Measurements from ENCODE around the gene CRYL1. TPM values are rescaled to one million over a fixed set of nuclear protein-coding genes. Genes with fewer than 3 reads are reported as not detected.

Gene CRYL1, protein sequence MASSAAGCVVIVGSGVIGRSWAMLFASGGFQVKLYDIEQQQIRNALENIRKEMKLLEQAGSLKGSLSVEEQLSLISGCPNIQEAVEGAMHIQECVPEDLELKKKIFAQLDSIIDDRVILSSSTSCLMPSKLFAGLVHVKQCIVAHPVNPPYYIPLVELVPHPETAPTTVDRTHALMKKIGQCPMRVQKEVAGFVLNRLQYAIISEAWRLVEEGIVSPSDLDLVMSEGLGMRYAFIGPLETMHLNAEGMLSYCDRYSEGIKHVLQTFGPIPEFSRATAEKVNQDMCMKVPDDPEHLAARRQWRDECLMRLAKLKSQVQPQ
- total RNA-seq = 9.3 and 9.4 TPM in 2 replicates
- 17.2 TPM for polyA plus RNA-seq (2012)

- peak; percentile 79 for DNase-seq (ENCODE audit: low read depth)
These were observed at the start of gene CRYL1 for GRCh38 chr13:20525601-20526544. Gene CRYL1 (minus strand): TSS chr13:20525857. CDS start chr13:20525794, 63 bp downstream.

DNA sequence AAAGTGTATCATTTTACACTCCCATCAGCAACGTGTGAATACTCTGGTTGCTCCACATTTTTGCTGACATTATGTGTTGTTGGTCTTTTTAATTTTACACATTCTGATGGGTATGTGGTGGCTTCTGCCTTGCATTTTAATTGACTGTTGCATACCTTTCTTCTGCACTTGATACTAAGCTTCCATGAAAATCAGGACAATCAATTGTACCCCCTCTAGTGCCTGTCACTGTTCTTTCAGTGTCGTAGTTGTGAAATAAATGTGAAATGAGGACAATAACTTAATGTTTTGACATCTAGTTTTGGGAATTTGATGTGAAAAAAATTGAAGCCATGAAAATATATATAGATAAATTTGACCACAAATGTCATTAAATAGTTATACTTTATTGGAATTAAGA, 48.0 kb upstream of the CRYL1 start:
- DNase-seq (ENCODE audit: low read depth) = no peak

- no peak for DNase-seq (ENCODE audit: low read depth)
These were observed 47.5 kb upstream of the CRYL1 start for GRCh38 chr13:20573186-20573585.

DNA sequence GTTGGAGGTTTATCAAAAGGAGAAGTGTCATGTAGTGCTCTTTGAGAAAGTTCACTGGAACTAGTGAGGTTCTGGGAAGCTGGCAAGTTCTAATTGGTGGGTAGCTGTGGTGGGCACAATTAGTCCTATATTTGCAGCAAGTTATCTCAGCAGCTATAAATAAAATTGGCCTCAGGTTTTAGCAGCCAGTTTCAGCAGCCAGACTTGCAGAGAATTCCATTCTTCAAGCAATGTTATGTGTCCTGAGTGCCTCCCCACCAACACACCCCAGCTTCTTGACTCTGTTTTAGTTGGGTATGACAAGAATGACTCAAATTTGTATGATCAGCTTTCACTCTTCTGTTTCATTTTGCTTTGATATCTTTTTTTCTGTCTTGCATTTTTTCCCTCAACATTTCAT, 46.0 kb upstream of the CRYL1 start:
- peak; percentile 17 for DNase-seq (ENCODE audit: low read depth)

- no peak for DNase-seq (ENCODE audit: low read depth)
These were observed 44.9 kb upstream of the CRYL1 start for GRCh38 chr13:20570517-20570916.

DNA sequence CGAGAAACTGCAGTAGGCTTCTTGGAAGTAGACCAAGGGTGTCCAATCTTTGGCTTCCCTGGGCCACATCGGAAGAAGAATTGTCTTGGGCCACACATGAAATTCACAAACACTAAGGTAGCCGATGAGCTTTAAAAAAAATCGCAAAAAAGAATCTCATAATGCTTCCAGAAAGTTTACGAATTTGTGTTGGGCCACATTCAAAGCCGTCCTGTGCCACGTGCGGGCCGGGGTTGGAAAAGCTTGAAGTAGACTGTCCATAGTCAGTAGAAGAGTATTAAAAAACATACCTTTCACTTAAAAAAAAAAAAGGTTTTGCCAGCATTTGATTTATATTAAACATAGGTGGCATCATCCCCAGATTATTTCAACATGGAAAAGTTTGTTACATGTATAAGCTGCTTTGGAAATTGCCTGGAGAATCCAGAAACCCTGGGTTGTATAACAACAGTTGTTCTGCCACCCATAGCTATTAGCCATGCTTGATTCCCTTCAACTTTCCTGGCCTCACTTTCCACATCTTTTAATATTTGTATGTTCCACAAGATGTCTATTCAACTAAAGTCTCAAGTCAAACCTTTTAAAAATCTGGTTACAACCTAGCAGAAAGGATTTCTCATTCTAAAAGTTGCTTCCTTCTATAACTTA, 42.3 kb upstream of the CRYL1 start:
- DNase-seq (ENCODE audit: low read depth) = no peak

GRCh38 chr13:20566898-20567874, 41.5 kb upstream of the CRYL1 start, which contains the start of gene IFT88:
Gene IFT88 (plus strand): TSS chr13:20567157. CDS start chr13:20574386, 7,229 bp downstream.
- peak; percentile 91 for DNase-seq (ENCODE audit: low read depth)

DNA sequence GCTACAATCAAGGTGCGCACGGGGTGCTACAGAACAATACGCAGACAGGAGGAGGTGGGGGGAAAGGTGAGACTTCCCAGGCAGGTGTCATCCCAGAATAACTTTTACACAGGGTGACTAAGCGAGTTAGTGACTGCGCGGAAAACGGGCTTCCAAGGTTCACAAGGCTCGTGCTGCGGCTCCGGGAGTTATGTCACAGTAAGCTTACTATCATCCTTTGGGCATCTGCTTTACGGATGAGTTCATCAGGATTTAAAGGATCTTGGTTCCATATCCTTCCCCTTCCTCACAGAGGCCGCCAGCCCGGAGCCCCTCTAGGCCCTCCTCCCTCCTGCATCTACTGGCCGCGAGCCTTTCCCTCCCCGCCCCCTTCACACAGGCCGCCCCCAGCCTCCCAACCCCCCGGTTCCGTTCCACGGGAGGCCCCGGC, 40.8 kb upstream of the CRYL1 start:
- DNase-seq (ENCODE audit: low read depth) = no peak

DNA sequence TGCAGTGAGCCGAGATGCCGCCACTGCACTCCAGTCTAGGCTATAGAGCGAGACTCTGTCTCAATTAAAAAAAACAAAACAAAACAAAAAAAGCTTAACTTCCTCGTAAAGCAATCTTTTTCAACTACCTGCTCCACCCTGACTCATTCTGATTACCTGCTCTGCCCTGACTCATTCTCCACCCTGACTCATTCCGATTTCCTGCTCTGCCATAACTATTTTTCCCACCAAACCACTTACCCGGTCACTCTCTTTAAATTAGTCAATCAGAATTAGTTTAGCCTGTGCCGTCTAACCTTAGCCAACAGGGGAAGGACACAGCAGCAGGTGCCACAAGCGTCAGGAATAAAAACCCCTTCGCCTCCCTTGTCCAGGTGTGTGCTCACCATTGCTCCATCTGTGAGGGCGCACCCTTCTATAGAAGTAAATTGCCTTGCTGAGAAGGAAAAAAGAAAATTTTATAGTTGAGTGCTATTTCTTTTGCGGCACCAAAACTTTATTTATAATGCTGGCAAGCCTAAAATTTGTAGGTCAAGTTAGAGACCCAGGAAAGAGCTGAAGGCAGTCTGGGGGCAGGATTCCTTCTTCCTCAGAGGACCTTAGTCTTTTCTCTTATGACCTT, 39.6 kb upstream of the CRYL1 start:
- DNase-seq (ENCODE audit: low read depth) = no peak

GRCh38 chr13:20561741-20562140, 36.1 kb upstream of the CRYL1 start:
- no peak for DNase-seq (ENCODE audit: low read depth)

DNA sequence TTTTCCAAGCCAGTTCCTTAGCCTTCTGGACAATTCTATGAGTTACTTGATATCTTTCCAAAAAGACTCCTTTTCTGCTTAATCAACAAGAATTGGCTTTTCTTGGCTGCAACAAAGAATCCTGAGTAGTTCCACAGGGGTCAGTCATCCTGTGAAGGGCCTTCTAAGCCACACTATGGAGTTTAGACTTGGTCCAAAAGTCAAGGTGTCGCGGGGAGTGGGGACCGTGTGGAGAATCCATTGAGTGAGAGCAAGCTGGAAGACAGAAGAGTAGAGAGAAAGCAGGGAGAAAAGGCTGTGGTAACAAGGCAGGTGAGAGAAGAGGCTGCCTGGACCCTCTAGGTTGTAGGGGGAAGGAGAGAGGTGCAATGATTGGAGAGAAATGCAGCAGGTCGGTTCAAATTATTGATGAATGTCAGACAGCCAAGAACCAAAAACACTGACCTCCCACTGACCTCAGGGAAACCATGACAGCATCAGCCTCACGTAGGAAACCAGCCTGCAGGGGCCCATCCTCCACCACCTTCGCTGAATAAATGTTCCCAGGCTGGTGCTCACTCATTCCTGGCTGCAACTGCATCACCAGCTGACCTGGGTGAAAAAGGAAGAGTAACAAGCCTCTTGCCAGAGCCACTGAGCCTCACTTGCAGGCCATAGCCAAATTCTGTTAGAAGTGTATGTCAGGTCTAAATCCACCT, 34.2 kb upstream of the CRYL1 start:
- no peak for DNase-seq (ENCODE audit: low read depth)

- DNase-seq (ENCODE audit: low read depth) = peak; percentile 6
These were observed 33.3 kb upstream of the CRYL1 start for GRCh38 chr13:20558982-20559381.

DNA sequence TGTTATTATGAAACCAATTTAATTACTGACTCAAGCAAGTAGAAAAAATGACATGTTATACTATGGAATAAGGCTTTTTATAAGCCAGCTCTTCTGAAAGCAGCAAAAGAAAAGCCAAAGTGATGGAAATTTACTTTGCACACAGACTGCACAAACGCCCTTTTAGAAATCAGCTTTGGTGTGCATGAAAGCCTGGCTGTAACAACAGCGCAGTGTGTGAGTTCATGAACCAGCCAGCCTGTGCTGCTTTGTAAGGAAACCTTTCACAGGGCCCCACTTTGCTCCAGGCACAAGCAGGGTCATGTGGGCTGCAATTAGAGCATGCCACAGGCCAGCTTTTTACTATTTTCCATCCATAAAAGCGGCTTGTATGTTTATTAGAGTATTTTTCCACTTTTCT, 27.7 kb upstream of the CRYL1 start:
- no peak for DNase-seq (ENCODE audit: low read depth)

DNA sequence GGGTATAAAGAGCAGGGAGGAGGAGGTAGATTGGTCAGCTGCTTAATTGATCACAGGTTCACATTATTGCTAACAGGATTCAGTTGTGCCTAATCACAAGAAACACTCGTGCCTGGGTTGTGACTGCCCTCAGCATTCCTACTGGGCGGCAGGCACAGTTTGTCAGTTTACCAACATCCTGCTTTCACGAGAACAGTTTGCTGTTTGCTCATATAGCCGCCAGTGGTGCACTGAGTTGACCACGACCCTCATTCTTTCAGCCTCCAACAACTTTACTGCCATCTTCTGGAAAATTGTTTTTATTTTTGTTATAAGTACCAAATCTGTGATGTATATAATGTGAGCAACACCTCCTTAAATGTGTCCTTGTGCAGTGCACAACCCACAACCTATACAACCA, 25.1 kb upstream of the CRYL1 start:
- DNase-seq (ENCODE audit: low read depth) = no peak

DNA sequence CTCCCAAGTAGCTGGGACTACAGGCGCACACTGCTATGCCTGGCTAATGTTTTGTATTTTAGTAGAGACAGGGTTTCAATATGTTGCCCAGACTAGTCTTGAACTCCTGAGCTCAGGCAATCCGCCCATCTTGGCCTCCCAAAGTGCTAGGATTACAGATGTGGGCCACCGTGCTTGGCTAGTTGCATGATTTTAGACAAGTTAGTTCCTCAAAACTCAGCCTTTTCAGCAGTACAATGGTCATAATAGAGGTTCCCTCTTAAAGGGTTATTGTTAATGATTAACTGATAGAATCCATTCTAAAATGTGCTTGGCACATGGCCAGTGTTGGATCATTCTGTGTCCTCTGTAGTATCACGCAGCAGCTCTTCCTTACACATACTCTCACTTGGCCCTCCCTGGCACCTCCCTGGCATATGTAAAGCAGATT, 21.8 kb upstream of the CRYL1 start:
- no peak for DNase-seq (ENCODE audit: low read depth)

- no peak for DNase-seq (ENCODE audit: low read depth)
These were observed 20.9 kb upstream of the CRYL1 start for GRCh38 chr13:20546556-20546955.

DNA sequence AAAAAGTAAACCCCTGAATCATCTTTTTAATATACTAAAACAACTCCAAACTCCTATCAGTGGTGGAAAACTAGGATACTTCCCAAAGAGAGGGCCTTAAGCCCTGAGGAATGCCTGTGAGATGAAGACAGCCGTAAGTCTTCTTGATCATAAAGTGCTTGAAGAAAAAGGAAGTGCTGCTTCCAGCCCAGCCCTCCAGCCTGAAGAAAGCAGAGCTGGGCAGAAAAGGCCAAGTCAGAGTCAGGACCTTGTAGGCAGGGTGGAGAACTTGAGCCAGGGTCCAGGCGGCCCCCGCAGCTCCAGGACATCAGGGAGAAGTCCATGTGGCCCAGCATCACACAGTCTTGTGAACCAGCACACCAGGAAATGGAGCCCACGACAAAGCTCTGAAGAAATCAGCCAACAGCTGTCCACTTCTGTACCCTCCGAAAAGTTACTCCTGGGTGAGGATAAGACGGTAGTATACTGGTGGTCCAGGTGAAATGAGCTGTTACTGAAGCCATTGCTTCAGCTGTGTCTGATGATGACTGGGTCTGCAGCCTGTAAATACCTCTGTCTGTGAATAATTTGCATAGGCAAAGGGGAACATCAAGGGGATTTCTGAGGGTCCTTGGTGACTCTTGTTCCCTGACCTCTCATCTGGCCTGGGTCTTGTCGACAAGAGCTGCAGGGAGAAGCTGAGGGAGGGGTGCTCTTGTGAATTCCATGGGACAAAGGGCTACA, 18.7 kb upstream of the CRYL1 start:
- no peak for DNase-seq (ENCODE audit: low read depth)

GRCh38 chr13:20536992-20537391, 11.3 kb upstream of the CRYL1 start:
- DNase-seq (ENCODE audit: low read depth) = no peak

Data from myocyte (in vitro differentiated cells).